NCI-H2171 treated with DMSO at 0.1 percent for 48 hours (cell line): ENCODE data around the gene DBX1.

ENCODE experiments used
- DNase-seq: peaks from one replicate; lab custom pipeline; 2025; lab: John Stamatoyannopoulos, UW

The DBX1 gene

GRCh38 chr11:20120134-20120925, 39.9 kb downstream of the DBX1 start:
- DNase-seq: no peak

- DNase-seq: no peak
Measured at GRCh38 chr11:20119315-20119714, 41.0 kb downstream of the DBX1 start.

GRCh38 chr11:20118209-20118608, 42.1 kb downstream of the DBX1 start:
- no peak for DNase-seq

GRCh38 chr11:20117291-20117690, 43.0 kb downstream of the DBX1 start:
- no peak for DNase-seq

GRCh38 chr11:20116825-20117224, 43.5 kb downstream of the DBX1 start:
- DNase-seq: no peak

- no peak for DNase-seq
Measured at GRCh38 chr11:20114588-20114987, 45.7 kb downstream of the DBX1 start.

GRCh38 chr11:20113149-20113438, 47.2 kb downstream of the DBX1 start:
- DNase-seq: no peak

- DNase-seq: peak; percentile 74
Measured at GRCh38 chr11:20112291-20113148, 47.8 kb downstream of the DBX1 start.

GRCh38 chr11:20111871-20112270, 48.4 kb downstream of the DBX1 start:
- no peak for DNase-seq

GRCh38 chr11:20110908-20111669, 49.2 kb downstream of the DBX1 start:
- DNase-seq: peak; percentile 51

- DNase-seq: no peak
Measured at GRCh38 chr11:20109731-20110445, 50.4 kb downstream of the DBX1 start.
